Bone marrow (tissue), 2 donors: ENCODE data around the gene EHD4.
A peak's percentile ranks its signal among the peaks of the same experiment; 100 is the strongest.

Experiments used
- DNase-seq, 2 donors: peaks; one replicate each; lab custom pipeline; 2025; lab: John Stamatoyannopoulos, UW

The EHD4 gene

DNA sequence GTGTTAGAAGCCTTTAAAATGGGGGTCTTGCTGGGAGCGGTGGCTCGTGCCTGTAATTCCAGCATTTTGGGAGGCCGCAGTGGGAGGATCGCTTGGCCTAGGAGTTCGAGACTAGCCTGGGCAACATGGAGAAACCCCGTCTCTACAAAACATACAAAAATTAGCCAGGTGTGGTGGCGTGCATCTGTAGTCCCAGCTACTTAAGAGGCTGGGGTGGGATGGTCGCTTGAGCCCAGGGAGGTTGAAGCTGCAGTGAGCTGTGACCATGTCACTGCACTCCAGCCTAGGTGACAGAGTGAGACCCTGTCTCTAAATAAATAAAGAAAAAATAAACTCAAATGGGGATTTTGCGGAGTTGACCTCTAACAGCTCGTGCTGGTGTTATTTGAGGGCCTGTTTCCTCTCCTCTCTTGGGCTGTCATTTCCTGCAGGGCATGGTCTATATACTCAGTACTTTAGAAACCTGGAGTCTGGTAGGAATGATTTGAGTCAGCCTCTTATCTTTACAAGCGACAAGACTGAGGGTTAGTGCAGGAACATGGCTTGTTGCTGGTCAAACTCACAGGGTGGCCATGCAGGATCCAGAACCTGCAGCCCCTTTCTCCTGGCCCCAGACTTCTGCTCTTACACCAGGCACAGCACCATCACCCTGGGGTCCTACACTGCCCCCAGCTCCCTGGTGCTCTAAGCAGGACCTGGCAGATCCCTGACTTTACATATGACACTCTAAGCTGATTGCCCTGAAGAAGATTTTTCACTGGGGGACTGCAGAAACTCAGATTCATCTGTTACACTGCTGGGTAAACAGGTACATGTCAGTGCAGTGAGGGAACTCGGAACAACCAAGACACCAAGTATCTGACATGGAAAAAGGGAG, 15.1 kb downstream of the EHD4 start:
- DNase-seq: no peak

- DNase-seq: no peak
These were observed 16.4 kb downstream of the EHD4 start for GRCh38 chr15:41955807-41956525.

- DNase-seq: no peak
These were observed 17.3 kb downstream of the EHD4 start for GRCh38 chr15:41955100-41955499.

GRCh38 chr15:41954036-41954435, 18.3 kb downstream of the EHD4 start:
- no peak for DNase-seq

- DNase-seq: no peak
These were observed 20.3 kb downstream of the EHD4 start for GRCh38 chr15:41952013-41952563.

- no peak for DNase-seq
These were observed 20.8 kb downstream of the EHD4 start for GRCh38 chr15:41951571-41951970.

- no peak for DNase-seq
These were observed 21.9 kb downstream of the EHD4 start for GRCh38 chr15:41950489-41950888.

- no peak for DNase-seq
These were observed 22.3 kb downstream of the EHD4 start for GRCh38 chr15:41950127-41950483.

- DNase-seq: no peak
These were observed 22.8 kb downstream of the EHD4 start for GRCh38 chr15:41949401-41950126.

- DNase-seq: no peak
These were observed 23.9 kb downstream of the EHD4 start for GRCh38 chr15:41948490-41948889.

- DNase-seq: no peak
These were observed 25.4 kb downstream of the EHD4 start for GRCh38 chr15:41946970-41947369.

- DNase-seq: no peak
These were observed 26.6 kb downstream of the EHD4 start for GRCh38 chr15:41945731-41946130.

DNA sequence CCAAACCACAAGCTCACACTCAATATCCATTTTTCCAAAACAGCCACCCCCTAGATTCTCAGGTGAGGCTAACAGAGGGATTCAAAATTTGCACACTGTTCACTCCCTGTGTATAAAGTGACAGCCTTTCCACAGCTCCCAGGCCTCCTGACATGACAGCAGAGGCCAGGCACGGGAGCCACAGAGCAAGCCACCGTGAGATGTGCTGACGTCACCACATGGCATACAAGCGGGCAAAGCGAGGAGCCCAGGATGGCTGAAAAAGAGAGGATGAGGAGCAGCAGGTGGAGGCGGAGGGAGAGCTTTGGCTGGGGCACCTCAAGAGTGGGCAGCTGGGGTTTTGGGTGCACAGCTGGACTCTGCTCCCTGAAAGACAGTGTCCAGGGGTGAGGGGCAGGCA, 27.1 kb downstream of the EHD4 start:
- DNase-seq: no peak

GRCh38 chr15:41944313-41944940, 27.9 kb downstream of the EHD4 start:
- DNase-seq: no peak

DNA sequence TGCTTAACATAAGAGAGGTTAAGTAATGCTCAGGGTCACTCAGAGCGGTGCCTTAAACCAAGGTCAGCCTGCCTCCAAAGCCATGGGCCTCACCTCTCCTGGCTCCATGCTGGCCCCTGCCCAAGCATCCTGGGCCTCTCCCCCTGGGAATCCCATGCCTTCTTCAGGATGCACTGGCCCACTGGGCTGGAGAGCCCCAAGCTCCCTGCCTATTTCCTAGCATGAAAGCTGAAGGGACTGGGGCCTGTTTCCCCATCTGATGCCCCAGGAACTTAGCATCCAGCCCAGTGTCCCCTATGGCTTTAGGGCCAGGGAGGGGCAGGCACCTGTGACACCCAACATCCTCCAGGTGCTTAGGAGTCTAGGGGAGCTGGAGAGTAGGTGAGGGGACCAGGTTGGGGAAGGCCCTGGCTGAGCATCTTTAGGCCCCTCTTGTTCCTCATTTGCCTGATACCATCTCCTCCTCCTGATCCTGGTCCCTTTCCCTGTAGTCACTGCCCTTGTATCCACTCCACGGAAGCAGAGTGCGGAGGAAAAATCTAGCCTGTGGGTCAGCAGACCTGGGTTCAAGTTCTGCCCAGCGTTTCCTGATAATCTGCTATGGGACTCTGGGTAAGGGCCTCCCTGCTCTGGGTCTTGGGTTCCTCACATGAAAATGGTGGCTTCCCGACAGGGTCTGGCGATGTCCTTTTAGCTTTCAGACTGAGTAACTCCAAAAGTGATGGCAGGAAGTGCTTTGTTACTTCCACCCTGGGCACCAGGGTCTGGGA, 28.6 kb downstream of the EHD4 start:
- DNase-seq: no peak

GRCh38 chr15:41942886-41943285, 29.5 kb downstream of the EHD4 start:
- DNase-seq: no peak

DNA sequence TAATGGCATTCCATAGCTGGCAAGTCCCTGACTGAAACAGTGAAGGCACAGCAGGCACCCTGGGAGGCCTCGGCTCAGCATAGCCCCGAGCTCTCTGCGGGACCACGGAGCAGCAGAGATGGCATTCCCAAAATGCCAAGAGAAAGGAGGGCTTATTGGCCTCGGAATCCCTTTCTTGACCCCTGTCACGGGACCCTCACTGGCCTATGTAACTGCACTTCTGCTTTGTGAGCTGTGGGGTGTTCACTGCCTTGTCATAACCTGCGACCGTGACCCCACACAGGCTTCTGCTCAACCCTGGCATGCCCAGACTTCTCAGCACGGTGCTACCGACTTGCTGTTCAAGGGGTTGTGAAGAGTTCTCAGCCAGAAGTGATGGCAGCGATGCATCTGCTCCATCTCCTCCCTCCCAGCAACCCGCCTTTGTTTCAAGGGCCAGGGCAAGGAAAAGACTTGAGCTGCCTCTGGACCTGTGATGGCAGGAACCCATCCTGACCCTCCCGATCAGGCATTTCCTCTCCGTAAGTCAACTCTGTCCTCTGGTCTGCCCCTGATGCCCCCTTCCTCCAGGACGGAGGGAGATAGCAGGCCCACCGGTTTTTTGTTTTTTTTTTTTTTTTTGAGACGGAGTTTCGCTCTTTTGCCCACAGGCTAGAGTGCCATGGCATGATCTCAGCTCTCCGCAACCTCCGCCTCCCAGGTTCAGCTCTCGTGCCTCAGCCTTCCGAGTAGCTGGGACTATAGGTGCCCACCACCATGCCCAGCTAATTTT, 30.5 kb downstream of the EHD4 start:
- DNase-seq: no peak

GRCh38 chr15:41940441-41940857, 31.9 kb downstream of the EHD4 start:
- DNase-seq: peak in 1 of 2 donors; percentile 59

- no peak for DNase-seq
These were observed 32.4 kb downstream of the EHD4 start for GRCh38 chr15:41939986-41940385.

- peak in 1 of 2 donors; percentile 56 for DNase-seq
These were observed 34.8 kb downstream of the EHD4 start for GRCh38 chr15:41937568-41937923.
